ENCODE data around the gene DSTN.

DSTN gene

DNA sequence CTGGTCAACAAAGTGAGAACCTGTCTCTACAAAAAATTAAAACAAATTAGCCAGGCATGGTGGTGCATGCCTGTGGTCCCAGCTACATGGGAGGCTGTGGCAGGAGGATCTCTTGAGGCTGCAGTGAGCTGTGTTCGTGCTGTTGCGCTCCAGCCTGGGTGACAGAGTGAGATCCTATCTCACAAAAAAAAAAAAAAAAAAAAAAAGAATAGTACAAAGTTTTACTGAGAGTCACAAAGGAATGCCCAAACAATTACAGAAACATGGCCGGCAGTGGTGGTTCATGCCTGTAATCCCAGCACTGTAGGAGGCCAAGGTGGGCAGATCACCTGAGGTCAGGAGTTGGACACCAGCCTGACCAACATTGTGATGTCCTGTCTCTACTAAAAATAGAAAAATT, 14.8 kb upstream of the DSTN start:
- no peak for DNase-seq

DNA sequence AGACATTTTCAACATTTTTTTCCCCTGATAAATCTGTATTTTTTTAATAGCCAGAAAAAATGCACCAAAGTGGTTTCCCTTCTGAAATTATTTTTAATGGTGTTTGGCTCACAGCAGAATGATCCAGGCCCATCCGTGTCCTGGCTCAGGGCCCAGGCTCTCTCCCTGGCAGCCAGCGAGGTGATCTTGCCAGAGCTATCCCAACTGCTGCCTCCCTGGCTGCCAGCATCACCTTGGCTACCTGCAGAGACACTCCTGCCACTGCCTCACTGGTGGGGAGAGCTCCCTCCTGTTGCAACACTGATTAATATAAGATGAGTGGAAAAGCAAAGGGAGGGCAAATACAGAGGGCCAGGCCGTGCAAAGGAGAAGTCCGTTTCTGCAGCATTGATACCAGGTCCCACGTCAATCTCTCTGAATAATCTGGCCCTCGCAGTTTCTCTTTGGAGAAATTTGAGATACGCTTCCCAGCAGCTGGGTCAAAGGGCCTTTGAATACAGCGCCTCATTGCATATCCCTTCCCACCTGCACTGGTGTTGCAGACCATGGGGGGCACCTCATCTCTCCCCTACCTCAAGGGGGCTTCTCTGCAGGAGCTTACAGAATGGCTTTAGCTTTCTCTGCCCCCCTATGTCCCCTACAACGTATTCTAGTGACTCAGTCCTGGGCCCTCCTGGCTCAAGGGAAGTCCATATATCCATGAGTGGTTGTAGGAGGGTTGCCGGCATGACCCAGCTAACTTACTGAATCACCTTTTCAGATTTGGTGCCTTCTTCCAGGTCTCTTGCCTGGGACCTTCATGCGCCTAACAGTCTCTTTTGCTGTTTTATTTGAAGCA, 12.8 kb upstream of the DSTN start:
- DNase-seq = peak in 1 of 2 experiments; percentile 29

GRCh38 chr20:17557675-17558006, 12.2 kb upstream of the DSTN start:
- peak; percentile 16 to 40 for DNase-seq

DNA sequence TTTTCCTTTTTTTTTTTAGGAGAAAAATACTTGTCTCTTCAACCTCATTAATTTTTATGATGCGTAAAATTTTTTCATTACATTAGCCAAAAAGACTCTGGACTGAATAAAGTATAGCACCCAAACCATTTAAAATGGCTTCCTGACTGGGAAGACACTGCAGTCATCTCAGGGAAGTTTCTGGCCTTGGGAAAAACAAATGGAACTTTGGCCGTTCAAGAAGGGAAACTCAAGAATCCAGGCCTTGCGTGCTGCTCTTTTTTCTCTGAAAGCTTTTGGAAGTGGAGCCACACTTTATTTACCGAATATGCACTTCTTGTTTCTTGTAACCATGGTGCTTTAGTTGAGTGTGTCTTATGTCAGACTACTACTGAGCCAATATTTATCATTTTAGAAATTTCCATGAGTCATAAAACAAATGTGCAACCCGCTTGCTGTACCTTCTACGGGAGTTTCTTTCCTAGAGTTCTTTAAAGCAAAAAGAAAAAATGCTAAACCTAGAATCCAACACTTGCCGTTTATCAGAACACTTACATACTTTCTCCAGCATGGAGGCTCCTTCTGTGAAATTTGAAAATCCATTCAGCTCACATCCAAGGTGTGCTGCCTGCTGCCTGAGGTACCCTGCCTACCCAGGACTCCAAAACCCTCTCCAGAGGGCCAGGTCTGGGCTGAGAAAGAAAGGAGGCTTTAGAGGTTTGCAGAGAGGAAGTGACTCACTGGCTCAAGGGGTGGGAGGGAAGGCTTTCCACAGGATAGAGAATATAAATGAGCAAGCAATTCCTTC, 11.5 kb upstream of the DSTN start:
- DNase-seq = no peak

- DNase-seq = no peak
Observed at GRCh38 chr20:17558941-17559304, 11.0 kb upstream of the DSTN start.

DNA sequence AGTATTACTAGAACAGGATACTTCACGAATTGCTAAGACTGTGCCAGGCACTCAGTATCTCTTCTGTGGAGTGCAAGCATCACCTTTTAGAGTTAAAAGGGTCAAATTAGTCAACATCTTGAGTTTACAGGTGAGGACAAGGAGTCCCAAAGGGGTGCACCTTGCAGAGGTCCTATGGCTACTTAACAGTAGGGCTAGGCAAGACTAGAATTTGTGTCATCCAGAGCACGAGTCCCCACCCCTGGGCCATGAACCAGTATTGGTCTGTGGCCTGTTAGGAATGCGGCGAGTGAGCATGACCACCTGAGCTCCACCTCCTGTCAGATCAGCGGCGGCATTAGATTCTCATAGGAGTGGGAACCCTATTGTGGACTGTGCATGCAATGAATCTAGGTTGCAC, 10.5 kb upstream of the DSTN start:
- no peak for DNase-seq

DNA sequence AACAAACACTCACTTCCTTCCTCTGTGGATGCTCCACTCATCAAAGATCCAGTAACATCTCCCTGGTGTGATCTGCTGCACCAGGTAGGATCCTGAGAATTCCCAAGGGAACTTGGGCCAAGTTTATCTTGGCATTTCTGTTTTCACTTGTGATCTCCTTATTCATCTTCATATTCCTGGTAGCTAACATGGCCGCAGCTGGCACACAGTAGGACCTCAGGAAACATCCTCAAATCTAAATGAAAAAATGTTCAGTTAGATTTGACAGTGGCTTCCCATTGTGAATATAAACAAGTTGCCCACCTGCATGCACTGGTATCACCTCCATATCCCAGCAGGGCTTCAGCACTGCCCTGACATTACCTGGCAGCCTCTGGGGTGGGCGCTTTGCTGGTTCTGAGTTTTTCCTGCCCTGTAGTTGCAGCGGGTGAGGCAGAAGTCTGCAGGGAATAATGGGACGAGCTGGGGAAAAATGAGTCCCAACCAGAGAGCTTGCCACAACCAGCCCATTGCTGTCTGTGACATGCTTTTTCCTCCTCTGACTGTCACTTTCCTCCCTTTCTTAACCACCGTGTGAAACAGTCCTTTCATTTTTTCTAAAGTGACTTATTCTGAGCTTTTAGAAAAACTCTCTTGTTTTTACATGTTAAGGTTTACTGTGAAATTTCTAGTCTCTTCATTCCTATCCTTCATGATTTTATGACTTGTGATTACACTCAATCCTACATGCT, 9.4 kb upstream of the DSTN start:
- DNase-seq = no peak

DNA sequence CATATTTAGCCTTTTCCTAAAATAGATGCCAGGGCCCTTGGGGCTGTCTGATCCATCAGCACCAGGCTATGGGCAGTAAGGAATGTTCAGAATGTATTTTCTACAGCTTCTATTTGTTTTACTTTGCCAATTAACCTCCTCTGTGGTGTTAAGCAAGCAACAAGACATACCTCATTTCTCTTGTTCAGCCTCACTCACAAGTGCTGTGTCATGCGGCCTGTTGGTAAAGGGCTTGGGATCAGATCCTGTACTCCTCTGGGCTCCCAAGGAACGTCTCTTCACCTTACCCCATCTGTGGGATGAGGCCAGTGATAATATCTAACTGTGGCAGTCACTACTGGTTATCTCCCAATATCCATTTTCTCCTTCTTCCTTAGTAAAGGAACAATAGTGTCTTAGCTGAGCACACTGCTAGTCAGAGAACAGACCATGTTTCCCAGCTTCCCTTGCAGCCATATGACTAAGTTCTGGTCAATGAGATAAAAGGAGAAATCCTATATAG, 7.0 kb upstream of the DSTN start:
- DNase-seq = no peak

DNA sequence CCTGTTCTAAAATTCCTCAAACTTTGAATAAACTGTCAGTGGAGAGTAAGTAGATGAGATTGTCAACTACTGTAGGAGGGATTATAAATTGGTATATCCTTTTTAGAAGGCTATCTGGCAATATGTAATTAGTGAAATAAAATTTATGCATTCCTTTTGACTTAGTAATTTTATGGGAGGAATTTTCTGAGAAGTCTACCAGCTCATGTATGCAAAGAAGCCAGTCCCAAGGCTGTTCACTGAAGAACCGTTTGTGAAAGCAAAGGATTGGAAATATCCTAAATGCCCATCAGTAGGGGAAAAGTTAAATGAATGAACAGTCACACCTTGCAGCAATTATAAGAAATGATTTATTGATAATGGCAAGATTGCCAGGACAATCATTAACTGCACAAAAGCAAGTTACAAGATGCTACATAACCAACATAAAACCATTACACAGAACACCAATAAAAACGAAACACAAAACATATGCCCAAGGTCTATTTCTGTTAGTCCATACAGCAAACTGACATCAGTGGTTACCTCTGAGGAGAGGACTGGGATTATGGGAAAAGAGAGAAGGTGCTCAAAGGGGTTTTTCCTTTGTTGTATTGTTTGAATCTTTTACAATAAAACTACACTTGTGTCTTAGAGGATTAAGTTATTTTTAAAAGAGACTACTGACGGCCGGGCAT, 4.6 kb upstream of the DSTN start:
- no peak for DNase-seq

DNA sequence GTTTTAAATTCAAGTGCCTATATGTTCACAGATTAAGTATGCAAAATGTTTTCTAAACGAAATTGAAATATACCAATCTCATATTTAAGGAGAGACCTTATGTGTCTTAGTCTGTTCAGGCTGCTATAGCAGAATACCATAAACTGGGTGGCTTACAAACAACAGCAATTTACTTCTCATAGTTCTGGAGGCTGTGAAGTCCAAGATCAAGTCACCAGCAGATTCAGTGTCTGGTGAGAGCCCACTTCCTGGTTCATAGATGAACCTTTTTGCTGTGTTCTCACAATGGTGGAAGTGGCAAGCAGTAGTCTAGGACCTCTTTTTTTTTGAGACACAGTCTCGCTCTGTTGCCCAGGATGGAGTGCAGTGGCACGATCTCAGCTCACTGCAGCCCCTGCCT, 3.5 kb upstream of the DSTN start:
- no peak for DNase-seq

DNA sequence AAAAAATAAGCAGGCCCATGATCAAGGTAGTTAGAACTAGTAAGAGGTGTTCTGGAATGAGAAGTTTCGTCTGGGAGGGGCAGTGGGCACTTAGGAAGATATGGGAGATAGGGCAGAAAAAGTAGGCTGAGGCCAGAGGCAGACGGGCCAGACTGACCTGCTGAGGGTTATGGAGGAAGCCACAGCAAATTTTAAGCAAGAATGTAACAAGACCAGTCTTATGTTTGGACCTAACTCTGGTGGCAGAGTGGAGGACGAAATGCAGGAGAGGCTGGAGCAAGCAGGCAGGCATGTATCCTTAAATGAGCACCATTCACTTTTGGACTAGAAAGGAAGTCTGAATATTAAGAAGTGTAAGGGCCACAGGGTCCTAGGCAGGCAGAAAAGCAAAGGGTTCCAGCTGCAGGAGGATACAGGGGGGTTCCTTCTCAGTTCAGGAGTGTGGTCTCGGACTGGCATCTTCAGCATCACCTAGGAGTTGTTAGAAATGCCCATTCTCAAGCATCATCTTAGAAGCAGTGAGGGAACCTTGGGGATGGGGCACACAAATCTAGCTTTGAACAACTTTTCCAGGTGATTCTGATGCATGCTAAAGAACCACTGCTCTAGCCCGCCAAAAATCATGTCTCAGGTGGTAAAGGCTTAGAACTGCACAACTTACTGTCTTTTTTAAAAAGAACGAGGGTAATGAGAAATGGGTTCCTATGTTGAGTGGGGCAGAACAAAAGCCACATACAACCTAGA, 1.7 kb upstream of the DSTN start:
- peak in 1 of 2 experiments; percentile 33 for DNase-seq

- peak; percentile 59 to 81 for DNase-seq
Observed at GRCh38 chr20:17568972-17569521, 828 bp upstream of the DSTN start.

- DNase-seq = peak; percentile 77 to 81
Observed at GRCh38 chr20:17570347-17571152, 675 bp downstream of the DSTN start.

- no peak for DNase-seq
Observed at GRCh38 chr20:17571153-17571527, 1.3 kb downstream of the DSTN start.

GRCh38 chr20:17572034-17572638, 2.3 kb downstream of the DSTN start:
- DNase-seq = peak in 1 of 2 experiments; percentile 8

DNA sequence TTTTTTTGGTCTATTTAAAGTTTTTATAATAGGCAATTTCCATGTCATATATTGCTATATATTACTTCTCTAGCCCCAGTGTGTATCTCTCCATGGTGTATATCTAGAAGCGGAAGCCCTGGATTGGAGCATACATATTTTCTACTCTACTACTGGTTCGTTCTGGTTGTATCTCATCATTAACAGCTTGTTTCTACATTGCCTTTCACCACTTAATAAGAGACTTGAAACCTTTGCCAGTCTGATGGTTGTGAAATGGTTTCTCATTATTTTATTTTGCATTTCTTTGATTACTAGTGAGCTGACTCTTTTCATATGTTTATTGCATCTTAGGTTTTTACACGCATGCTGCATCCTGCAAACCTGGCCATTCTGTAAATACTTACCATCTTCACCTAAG, 3.6 kb downstream of the DSTN start:
- DNase-seq = no peak

GRCh38 chr20:17576215-17576614, 6.3 kb downstream of the DSTN start:
- no peak for DNase-seq

GRCh38 chr20:17579369-17580039, 9.6 kb downstream of the DSTN start:
- DNase-seq = no peak

- no peak for DNase-seq
Observed at GRCh38 chr20:17580895-17581294, 11.0 kb downstream of the DSTN start.

- DNase-seq = no peak
Observed at GRCh38 chr20:17583126-17583525, 13.3 kb downstream of the DSTN start.

Data from NCI-H526 (cell line).